ENCODE measurements around the gene SHB. TPM values are rescaled to one million over a fixed set of nuclear protein-coding genes. Genes with fewer than 3 reads are reported as not detected.

SHB gene
- total and polyA plus RNA-seq, 11 donors = 7.8 to 31.4 (median 21.4) TPM

- DNase-seq (peak in 1 of 5 donors; percentile 36), ATAC-seq (no peak)
- H3K36me3 ChIP-seq = no peaks in the 10 kb centered on the region
- H3K4me3 ChIP-seq = no peak overlapping the region
- H3K27ac ChIP-seq = peak overlapping the region in 4 of 12 donors; percentile 8 to 46 (median 17)
- intact Hi-C loops (cut with DNase I) = no loop called here
- WGBS, 4 donors = 81 to 95% (median 87%) methylated on average over 7 to 12 of the region's 12 CpGs
- no peaks in the 10 kb centered on the region for H3K9me3 ChIP-seq
- peaks cover 4 to 83% (median 57%) of the 10 kb centered on the region in 12 donors for H3K4me1 ChIP-seq
- TF ChIP-seq CTCF (IDR thresholded peaks at IDR 0.05) = no peak
- TF ChIP-seq POLR2A (IDR thresholded peaks at IDR 0.05) = no peak
- no peaks in the 10 kb centered on the region for H3K27me3 ChIP-seq
Measured at GRCh38 chr9:38036359-38037084, 32.5 kb downstream of the SHB start.

GRCh38 chr9:38035873-38036272 is 33.2 kb downstream of the SHB start:
- DNase-seq (peak in 1 of 5 donors; percentile 45), ATAC-seq (no peak)
- H3K27ac ChIP-seq = no peak overlapping the region
- TF ChIP-seq POLR2A (IDR thresholded peaks at IDR 0.05) = no peak
- no peak for TF ChIP-seq CTCF (IDR thresholded peaks at IDR 0.05)
- no peaks in the 10 kb centered on the region for H3K9me3 ChIP-seq
- WGBS, 4 donors = 82 to 87% (median 83%) methylated on average over 6 to 8 of the region's 8 CpGs
- intact Hi-C loops (cut with DNase I) = no loop called here
- H3K27me3 ChIP-seq = no peaks in the 10 kb centered on the region
- H3K36me3 ChIP-seq = no peaks in the 10 kb centered on the region
- H3K4me1 ChIP-seq = peaks cover 4 to 77% (median 54%) of the 10 kb centered on the region in 12 donors
- no peak overlapping the region for H3K4me3 ChIP-seq

GRCh38 chr9:38033941-38034340 is 35.1 kb downstream of the SHB start:
- 91 to 97% (median 94%) methylated on average over 8 of the region's 8 CpGs for WGBS, 4 donors
- no peak overlapping the region for H3K4me3 ChIP-seq
- no peak for ATAC-seq
- H3K27me3 ChIP-seq = no peaks in the 10 kb centered on the region
- H3K36me3 ChIP-seq = no peaks in the 10 kb centered on the region
- TF ChIP-seq POLR2A (IDR thresholded peaks at IDR 0.05) (no peak), CTCF (IDR thresholded peaks at IDR 0.05) (no peak)
- no peaks in the 10 kb centered on the region for H3K9me3 ChIP-seq
- intact Hi-C loops (cut with DNase I) = no loop called here
- H3K27ac ChIP-seq = peak overlapping the region in 1 of 12 donors; percentile 69
- H3K4me1 ChIP-seq = peaks cover 0 to 58% (median 42%) of the 10 kb centered on the region in 12 donors
- peak in 1 of 5 donors; percentile 3 for DNase-seq

DNA sequence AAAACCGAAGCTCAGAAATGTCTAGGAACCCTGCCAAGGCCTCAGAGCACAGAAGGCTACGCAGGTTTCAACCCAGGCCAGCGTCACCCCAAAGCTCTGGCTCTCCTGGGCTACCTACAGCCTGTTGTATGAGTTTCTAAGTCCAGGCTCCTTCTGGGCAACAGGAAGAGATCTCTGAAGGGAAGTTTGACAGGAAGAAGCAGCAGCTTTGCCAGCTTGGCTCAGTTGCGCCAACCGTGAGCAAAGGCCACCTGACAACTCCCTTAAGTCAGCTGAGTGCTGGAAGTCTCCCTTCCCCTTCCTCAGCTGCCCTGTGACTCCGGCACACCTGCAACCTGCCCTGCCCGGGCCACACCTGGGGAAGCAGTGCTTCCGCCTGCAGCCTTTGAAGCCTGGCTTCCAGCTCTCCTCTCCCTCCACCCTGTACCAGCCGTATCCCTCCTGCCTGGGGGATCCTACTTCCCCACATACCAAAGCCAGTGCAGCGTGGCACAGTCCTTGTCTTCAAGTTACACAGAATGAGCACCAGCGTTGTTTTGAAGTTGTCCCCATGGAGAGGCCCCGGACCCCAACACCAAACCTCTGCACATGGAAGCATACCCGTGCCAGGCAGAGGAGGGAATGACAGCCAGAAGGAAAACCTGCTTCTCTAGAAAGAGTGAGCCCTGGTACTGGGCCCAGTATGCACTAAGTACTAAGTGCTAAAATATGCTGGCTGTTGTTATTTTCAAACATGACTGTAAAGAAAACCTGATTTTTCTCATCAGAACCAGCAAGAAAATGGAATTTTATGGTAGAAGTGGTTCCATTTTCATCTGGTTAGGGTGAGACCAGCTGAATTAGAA is 36.5 kb downstream of the SHB start:
- peak in 1 of 5 donors; percentile 64 for DNase-seq
- H3K36me3 ChIP-seq = no peaks in the 10 kb centered on the region
- H3K4me3 ChIP-seq = no peak overlapping the region
- no peaks in the 10 kb centered on the region for H3K27me3 ChIP-seq
- H3K27ac ChIP-seq = peak overlapping the region in 1 of 12 donors; percentile 69
- TF ChIP-seq POLR2A (IDR thresholded peaks at IDR 0.05) (no peak), CTCF (IDR thresholded peaks at IDR 0.05) (peak in 1 of 12 donors; percentile 8)
- ATAC-seq = peak in 3 of 4 donors; percentile 26 to 38 (median 34)
- no peaks in the 10 kb centered on the region for H3K9me3 ChIP-seq
- intact Hi-C loops (cut with DNase I) = no loop called here
- peaks cover 0 to 52% (median 32%) of the 10 kb centered on the region in 12 donors for H3K4me1 ChIP-seq
- 62 to 71% (median 65%) methylated on average over 13 of the region's 13 CpGs for WGBS, 4 donors
